HG02798 (cell line): ENCODE results near the gene TFAP2A.

ENCODE experiments used
- ATAC-seq: cut with Tn5 transposase; IDR thresholded peaks from one replicate; pipeline ENCODE4 v1.9.1; 2021; ENCODE audit warnings: mild to moderate bottlenecking; ENCODE audit not compliant: unreplicated experiment, poor library complexity

Gene TFAP2A

DNA sequence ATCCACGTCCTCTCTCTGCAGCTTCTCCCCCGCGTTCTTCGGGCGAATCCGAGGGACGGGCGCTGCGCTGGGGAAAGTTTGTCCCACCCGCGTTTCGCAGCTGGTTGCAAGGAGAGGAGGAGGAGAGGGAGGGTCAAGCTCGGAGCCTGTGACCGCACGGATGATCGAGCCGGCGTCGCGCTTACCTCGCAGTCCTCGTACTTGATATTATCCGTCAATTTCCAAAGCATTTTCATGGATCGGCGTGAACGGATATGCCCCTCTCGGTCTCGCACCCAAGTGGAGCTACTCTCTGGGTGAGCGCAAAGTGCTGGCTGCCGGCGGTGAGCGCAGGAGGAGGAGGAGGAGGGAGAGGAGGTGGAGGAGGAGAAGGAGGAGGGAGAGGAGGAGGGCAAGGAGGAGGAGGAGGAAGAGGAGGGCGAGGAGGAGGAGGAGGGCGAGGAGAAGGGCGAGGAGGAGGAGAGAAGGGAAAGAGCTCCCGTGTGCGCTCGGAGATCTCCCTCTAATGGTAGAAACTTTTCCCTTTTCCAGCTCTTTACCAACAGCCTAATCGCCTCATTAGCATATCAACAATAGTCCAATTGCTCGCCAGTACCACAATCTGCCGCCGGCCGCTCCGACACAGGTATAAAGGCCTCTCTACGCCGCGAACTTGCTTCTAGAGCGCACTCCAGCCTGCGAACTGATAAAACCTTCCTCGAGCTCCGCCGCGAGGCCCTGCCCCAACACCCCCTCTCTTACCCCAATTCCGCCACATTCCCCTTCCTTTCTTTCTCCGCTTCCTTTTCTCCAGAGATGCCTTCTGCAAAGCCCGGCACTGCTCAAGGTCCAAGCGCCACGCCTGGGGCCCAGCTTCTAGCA, at the start of gene TFAP2A:
Gene TFAP2A, minus strand, starts transcription at position 319 of the 861 bp plus-strand sequence. Its CDS starts 83 bp downstream, at position 236.
- no peak for ATAC-seq

DNA sequence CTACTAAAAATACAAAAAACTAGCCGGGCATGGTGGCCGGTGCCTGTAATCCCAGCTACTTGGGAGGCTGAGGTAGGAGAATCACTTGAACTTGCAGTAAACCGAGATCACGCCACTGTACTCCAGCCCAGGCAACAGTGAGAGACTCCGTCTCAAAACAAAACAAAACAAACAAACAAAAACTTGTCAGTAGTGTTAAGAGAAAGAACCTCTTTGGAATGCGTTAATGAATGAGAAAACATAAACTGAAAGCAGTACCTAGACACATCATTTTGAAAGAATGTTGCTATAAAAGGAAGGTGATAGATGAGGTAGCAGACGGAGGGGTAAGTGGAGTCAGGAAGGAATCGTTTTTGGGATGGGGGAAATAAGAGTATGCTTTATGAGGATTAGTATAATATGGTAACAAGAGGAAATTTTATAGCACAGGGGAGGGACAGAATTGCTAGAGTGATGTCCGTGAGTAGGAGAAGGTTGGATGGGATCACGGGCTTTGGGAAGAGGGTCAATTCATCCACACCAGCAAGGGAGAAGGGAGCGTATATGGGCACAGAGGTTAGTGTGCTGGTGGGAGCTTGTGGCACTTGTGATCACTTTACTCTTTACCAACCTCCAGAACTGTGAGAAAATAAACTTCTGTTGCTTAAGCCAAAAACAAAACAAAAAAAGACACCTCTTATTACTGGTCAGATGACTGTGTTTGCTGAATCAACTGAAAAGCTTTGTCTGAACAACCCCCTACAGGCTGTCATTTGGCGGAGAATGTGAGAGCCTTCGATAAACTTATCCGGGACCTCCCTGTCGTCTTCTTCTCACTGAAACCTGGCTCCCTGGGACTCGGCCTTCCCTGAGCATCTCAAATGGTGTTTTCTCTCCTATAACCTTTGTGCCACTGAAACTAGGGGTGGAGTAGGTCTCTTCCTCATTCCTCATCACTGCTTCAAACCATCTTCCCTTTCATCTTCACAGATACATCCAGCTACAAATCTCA, 48.9 kb upstream of the TFAP2A start:
- no peak for ATAC-seq

DNA sequence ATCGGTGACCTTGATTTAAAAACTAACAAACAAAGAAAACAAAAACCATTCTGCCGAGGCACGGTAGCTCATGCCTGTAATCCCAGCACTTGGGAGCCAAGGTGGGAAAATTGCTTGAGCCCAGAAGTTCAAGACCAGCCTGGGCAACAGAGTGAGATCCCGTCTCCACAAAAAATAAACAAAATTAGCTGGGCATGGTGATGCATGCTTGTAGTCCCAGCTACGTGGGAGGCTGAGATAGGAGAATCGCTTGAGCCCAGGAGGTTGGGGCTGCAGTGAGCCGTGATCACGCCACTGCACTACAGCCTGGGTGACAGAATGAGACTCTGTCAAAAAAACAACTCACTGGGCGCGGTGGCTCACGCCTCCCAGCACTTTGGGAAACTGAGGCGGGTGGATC, 48.2 kb upstream of the TFAP2A start:
- ATAC-seq, result no peak

DNA sequence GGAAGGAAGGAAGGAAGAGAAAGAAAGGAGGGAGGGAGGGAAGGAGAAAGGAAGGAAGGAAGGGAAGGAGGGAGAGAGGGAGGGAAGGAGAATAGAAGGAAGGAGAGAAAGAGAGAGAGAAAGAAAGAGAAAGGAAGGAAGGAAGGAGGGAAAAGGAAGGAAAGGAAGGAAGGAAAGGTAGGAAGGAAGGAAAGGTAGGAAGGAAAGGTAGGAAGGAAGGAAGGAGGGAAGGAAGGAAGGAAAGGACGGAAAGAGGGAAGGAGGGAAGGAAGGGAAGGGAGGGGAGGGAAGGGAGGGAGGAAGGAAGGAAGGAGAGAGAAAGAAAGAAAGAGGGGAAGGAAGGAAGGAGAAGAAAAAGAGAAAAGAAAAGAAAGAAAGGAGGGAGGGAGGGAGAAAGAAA, 47.0 kb upstream of the TFAP2A start:
- no peak for ATAC-seq

DNA sequence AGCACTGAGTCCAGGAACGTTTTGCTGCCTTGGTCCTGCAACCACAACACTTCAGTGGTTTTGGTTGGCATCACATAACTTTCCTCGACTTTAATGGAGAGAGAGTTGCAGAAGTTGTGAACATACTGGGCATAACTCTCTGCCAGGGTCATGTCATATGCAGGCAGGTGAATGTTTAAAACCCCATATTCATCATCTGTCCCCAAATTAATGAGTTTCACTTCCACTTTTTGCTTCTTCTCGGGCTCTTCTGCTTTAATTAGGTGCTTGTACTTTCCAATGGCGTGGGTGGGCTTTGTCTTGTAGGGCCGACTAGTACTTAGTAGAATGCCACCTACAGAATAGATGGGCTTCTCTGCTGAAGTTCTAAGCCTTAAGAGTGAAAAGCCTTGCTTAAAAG, 45.2 kb upstream of the TFAP2A start:
- peak; percentile 93 for ATAC-seq

DNA sequence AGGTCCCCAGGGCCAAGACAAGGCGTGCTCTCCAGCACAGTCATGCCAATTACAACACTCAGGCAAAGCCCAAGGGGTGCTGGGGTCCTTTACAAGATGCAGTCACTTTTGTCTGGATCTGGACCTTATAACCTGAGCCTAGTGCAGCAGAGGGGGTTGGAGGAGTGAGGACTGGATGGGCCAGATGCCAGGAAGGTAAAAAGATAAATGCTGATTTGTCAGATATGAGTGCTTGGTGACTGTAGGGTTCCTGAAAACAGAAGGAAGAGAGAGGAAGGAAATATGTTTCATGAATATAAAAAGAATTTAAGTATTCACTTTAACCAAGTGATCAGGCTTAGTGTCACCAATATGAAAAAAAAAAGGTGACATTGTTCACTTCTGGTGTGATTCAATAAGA, 43.4 kb upstream of the TFAP2A start:
- ATAC-seq, result no peak

DNA sequence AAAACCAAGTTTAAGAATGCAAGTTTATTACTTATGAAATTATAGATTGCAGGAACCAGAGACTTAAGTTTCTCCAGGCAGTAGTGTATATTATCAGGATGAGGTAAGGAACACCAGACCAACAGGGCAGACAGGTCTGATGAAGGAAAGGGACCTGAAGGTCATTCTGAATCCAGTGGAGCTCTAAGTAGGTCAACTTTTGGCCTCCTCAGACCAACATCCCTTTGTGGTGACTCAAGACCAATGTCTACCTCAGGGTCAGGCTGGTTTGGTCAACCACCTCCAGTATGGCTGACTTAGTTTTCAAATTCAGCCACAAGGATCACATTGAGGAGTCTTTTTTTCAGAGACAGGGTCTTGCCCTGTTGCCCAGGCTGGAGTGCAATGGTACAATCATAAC, 38.7 kb upstream of the TFAP2A start:
- ATAC-seq, result no peak

DNA sequence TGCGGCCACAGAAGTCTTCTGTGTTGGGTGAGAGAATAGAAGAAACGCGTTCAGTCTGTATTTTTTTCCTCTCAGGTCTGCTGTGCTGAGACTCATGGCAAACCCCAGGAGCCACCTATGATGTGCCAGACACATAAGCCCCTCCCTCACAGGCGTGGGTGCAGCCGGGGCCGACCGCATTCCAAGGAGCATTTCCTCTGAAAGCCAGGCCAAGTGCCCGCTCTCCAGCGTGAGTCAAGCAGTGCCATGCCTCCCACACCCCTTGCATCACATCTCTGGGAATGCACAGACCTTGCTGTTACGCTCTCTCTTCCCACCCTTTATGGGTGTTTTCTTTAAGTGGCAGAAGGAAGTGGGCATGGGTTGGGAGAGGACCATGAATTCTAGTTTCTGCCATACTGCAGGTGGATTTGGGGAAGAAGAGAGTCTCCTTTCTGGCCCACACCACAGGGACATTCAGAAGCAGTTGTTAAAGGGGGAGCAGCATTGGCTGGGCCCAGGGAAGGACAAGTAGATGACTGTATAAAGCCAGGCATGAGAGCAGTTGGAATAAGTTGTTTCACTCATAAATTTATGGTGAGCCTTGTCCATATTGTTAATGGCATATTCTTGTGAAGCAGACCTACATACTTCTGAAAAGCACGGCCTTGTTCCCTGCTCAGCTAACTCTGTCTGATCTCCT, 37.1 kb upstream of the TFAP2A start:
- no peak for ATAC-seq

DNA sequence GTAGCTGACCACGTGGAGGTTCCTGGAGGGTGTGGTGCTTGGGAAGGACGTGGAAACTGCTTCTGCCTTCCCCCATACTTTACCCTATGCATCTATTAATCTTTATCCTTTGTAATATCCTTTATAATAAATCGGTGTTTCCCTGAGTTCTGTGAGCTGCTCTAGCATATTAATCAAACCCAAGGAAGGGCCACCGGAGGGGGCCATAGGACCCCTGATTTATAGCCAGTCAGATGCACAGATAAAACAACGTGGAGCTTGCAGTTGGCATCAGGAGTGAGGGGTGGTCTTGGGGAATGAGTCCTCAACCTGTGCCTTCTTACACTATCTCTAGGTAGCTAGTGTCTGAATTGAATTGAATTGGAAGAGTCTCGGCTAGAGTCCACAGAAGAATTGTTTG, 36.5 kb upstream of the TFAP2A start:
- no peak for ATAC-seq

DNA sequence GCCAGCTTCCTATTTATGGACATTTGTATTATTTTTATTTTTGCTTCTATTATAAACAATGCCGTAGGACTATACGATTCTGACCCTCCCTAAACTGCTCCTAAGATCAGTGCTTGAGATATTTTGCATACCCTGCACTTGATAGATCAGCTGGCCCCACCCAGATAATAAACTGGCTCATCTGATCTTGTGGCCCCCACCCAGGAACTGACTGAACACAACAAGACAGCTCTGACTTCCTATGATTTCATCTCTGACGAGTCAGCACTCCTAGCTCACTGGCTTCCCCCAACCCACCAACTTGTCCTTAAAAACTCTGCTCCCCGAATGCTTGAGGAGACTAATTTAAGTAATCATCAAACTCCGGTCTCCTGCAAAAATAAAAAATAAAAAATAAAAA, 34.9 kb upstream of the TFAP2A start:
- ATAC-seq, result no peak

DNA sequence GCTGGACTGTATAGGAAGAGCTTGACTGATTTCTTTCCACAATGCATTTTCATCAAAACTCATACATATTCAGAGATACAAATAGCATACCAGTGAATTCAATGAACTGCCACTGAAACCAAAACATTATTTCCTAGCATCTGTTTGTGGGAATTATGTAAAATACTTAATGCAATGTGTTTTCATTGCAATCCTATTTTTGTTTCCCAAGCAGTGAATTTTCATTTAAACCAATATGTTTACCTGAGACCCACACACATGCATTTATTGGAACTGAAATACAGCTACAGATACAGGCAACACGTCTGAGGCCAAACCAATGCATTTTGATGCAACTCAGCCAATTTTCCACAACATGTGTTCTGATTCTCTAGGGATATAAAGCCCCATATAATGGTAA, 33.2 kb upstream of the TFAP2A start:
- no peak for ATAC-seq

DNA sequence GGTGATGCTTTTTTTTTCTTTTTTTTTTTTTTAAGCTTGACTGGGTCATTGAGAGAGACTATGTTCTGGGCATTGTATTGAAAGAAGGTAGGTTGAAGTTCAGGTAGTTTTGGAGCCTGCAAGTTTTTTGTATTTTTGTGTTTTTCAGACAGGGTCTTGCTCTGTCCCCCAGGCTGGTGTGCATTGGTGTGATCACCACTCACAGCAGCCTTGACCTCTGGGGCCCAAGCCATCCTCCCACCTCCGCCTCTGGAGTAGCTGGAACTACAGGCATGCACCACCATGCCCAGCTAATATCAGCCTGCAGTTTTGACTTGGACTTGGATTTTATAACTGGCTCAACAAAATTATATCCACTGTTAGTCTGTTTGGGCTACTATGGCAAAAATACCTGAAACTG, 31.7 kb upstream of the TFAP2A start:
- ATAC-seq, result no peak

DNA sequence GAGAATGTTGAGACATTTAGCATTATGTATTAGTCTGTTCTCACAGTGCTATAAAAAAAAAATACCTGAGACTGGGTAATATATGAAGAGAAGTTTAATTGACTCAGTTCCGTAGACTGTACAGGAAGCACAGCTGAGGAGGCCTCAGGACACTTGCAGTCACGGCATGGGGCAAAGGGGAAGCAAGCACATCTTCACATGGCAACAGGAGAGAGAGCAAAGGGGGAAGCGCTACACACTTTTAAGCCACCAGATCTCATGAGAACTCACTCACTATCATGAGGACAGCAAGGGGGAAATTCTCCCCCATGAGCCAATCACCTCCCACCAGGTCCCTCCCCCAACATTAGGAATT, 26.8 kb upstream of the TFAP2A start:
- no peak for ATAC-seq

DNA sequence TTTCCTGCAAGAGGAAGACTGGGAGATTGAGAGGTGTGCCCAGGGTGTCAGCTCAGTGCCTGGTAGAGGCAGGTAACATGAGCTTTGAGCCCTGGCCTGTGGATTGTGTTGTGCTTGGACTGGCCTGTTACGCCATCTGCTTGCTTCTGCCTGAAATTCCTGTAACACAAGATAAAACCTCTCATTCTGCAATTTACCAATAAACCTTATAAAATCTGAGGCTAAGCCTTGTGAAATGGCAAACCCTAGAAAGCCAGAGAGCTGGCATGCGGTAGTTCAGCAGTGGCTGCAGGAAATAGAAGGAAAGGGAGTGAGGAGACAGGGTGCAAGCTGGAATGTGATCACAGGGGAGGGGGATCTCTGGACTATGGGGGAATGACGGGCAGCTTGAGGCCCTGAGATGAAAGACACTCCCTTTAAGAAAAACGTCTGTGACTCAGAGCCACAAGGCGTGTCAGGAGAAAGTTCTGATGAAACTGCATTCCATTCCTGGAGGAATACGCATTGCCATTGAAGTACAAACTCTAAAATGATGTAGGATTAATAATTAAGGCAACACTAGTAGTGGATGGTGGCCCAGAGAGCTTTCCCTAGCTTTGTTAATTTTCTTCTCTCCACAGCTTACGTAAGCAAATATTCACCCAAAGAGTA, 26.3 kb upstream of the TFAP2A start:
- ATAC-seq, result no peak

DNA sequence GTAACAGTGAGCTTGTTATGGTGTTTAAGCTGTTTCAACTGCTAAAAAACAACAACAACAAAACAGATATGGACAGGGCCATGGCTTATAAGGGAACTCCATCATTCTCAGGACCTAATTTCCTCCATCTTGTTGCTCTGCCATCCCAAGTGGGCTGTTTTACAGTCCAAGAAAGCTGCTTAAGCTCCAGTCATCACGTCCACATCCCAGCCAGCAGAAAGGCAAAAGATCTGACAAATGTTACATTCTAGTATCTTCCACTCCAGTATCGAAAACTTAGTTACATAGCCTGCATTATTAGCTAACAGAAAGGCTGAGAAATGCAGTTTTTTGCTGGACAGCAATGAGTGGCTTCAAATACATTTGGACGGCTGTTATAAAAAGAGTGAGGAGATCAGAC, 23.0 kb upstream of the TFAP2A start:
- no peak for ATAC-seq

DNA sequence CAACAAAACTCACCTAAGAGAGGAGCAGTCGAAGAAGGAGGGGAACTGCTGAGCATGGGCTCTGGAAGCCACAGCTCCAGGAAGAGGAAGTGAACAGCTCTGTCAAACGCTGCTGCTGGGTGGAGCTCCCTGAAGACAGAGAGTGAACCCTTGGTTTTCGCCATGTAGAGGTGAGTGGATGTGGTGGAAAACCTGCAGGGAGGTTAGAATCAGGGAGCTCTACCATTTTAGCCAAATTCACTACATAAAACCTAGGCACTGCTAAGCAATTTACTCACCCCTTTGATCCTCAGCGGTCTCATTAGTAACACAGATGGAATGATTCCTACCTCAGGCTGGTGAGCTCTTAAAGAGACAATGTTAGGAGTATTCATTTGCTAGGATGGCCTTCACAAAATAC, 19.4 kb upstream of the TFAP2A start:
- ATAC-seq, result no peak

DNA sequence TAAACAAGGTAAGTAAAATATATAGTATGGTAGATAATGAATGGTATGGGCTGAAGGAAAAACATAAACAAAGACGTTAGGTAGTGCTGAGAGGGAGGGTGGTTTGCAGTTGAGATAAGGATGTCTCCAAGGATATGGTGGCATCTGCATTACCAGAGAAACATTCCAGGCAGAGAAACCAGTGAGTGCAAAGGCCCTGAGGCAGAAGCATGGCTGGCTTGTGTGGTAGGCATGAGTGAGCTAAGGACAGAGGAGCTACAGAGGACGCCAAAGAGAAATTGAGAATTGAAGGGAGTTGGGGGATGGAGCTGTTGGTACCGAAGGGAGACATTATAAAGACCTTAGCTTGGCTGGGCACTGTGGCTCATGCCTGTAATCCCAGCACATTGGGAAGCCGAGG, 18.4 kb upstream of the TFAP2A start:
- no peak for ATAC-seq

DNA sequence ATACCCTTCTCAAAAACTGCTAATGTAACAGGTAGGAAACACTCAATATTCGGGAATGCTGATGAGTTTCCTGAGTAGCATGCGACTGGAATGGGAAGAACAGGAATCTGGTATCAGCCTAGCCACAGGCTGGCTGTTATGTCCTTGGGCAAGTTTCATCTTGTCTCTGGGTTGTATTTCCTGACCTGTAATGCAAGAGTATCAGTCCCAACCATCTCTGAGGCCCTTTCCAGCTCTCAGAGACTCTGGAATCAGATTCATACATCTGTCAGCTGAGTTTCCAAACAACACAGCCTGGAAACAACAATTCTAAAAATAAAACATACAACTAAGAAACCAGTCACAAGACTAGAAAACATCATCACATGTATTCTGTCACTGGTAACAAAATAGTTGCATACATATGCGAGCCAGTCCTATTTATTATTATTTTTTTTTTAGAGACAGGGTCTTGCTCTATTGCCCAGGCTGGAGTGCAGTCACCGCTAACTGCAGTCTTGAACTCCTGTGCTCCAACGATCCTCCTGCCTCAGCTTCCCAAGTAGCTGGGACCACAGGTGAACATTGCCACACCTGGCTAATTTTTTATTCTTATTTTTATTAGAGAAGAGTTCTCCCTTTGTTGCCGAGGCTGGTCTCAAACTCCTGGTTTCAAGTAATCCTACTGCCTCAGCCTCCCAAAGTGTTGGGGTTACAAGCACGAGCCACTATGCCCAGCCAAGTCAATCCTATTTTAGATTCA, 16.7 kb upstream of the TFAP2A start:
- no peak for ATAC-seq

DNA sequence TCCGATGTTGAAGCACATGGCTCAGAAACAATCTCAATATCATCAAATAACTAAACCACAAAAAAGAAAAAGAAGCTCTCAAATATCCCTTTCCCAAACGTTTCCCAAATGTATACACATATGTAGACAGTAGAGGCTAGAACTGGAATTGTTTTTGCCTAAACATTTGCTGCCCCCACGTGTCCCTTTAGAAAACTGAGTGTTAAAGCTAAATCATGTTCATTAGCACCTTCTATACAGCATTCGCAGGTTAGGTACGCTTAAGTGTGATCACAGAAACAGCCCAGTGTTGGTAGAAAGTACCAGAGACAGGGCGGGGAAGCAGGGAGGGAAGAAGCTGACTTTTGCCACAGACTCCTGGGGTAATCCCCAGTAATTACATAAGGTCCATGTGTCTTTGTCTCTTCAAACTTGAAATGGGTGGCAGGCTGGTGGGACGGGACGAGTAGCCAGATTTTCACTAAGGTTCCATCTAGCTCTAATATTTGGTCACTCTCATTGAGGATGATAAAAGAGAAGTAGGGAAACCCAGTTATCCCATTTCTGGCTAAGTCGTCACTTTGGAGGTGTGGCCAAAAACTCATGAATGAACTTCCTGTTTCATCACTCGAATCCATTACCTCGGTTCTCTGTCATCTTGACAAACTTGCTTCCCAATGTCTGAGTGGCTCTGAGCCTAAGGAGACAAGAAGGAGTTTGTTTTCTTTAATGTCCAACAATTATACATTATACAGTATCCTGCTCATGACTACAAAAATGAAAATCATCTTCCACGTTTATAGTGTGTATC, 15.0 kb upstream of the TFAP2A start:
- peak; percentile 70 for ATAC-seq
